Activated CD4-positive, alpha-beta T cell treated with anti-CD3 and anti-CD28 coated beads, Interleukin-2, amount 50 U/mL, for 24 hours (primary cell): Measurements from ENCODE around the gene LDHB.
"Not testable (repeated sequence)": the region's sequence is repeated elsewhere in the genome, so short reads cannot be mapped to it uniquely, and the experiment has no call there.

Experiments
- DNase-seq, 2 donors: peaks; one replicate each; pipeline ENCODE4 v3.0.0-alpha.2; 2020; ENCODE audit warnings: low read depth in 1 of 2, low spot score in 1 of 2

LDHB gene

DNA sequence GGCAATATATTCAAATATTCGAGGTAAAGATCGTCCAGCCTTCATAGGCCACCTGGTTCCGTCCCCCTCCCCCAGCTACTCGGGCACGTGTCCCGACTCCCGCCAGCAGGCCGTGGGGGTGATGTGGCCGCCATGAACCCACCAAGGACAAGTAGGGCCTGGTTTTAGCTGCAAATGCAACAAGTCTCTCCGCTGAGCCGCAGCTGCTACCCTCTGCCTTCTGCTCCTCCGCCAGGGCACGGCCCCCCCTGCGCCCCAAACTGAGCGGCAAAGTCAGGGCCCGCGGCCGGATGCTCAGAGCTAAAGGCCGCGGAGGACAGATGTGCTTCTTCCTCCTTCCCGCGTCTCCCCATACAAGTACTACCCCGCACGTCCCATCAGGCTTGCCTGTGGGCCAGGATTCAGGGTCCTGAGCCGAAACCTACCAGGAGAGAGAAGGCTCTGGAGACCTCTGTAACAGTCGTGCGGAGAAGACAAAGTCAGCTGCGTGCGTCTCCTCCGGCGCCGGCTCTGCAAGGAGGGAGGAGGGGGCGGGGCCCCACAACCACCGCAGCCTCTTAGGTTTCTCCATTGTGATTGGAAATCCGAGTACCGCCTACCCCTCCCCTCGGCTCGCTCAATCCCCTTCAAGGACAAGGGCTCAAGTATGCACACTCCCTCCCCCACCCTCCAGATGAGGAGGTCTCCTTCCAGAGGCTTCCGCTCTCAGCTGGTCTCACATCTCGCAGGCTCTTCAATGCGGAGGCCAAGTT lies at the start of gene LDHB:
LDHB (minus strand) TSS at position 517 of the 752 bp plus-strand sequence. CDS start 3,171 bp downstream, outside the sequence.
- peak; percentile 82 to 94 for DNase-seq

DNA sequence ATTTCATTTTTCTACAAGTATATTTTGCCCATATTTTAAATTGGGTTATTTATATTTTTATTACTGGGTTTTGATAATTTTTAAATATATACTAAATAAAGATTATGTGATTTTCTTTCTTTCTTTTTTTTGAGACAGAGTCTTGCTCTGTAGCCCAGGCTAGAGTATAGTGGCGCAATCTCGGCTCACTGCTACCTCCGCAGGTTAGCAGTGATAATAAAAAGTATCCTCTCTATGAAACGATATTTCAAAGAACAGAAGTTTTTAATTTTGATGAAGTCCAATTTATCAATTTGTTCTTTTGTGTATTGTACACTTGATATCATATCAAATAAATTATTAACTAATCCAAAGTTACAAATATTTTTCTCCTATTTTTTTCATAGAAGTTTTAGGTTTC lies 47.2 kb upstream of the LDHB start:
- no peak for DNase-seq

DNA sequence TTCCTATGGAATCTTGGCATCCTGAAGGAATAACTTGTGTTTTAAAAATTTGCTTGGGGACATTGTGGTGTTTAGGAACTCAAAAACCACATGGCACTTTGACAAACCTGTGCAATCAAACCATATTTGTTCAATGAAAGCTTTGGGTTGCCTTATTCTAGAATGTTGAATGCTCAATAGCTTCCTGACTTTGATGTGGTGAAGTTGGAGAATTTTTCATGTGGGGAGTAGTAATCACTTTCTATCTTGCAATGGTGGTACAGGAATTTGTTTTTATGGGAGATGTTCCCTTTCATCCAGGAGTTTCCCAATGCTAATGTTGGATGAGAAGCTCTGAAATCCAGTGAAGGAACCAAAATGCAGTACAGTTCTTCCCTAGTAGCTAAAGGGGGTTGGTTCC lies 42.2 kb upstream of the LDHB start:
- no peak for DNase-seq

DNA sequence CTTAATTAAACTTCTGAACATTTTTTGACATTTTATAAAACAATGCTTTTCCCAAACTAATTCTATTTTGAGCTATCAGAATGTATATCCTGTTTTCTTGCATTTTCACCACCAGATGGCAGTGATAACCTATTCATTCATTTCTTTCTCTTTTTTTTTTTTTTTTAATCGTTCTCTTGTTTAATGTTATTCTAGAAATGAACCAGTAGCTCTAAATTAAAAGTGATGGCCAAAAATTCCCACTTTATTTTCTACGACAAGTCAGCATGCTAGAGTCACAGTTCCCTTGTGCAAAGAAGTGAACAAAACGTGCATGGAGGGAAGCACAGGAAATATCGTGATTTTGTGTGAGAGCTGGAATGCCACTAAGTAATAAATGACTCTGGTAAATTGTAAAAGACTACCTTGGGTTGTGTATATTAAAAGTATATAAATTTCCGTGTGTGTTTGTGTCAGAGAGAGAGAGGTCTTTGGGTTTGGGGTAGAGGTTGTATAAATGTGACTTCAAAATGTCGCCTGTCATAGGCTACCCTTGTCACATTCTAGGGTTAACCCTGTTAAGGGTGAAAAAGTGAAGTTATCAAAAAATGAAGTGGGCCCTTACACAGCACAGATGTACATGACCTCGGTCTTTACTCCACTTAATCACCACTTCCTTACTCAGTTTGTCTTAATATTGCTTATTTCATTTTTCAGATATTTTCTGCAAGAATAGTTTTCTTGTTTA lies 40.4 kb upstream of the LDHB start:
- DNase-seq: no peak

DNA sequence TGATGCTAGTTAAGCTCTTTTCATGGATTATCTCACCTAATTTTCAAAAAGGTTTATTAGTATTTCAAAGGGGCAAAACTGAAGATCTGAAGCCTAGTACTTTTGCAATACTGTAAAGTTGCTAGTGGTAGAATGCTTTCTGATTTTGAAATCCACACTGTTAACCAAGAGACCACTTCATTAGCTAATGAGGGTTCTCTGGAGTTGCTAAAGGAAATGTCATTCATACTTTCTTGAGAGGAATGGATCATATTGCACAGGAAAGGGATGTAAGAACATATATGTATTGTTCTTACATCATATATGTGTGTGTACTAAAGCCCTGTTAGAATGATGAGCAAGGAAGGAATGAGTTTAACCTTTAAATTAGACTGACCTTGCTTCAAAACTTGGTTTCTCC lies 39.0 kb upstream of the LDHB start:
- DNase-seq: no peak

DNA sequence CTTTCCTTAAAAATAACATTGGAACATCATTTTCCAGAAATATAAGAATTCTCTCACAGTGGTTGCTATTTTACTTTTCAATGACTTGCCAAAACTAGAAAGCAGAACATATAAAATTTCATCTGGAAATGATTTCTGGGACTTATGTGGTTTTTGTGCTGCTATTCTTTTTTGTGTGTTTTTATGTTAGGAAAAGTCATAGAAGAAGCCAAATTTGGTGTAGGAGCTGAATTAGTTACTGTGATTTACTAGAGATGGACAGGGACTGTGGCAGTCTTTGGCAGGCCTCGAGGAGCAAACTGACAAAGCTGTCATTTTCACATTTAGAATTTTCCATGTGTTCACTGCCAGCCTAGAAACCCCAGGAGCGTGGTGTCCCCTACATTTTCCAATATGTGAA lies 38.3 kb upstream of the LDHB start:
- DNase-seq: no peak

DNA sequence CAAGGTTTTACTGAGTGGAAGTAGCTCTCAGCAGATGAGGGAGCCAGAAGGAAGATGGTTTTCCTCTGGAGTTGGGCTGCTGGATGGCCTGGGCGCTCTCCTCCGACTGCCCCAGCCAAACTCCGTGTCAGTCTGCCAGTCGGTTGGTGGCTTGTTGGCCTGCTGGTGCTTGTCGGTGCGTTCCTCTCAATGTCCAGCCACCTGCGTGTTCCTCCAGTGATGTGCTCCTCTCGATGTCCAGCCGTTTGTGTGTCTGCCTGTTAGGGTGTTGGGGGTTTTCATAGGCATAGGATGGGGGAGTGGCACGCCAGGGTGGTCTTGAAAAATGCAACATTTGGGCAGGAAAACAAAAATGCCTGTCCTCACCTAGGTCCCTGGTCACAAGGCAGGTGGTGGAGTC lies 37.0 kb upstream of the LDHB start:
- DNase-seq: no peak

DNA sequence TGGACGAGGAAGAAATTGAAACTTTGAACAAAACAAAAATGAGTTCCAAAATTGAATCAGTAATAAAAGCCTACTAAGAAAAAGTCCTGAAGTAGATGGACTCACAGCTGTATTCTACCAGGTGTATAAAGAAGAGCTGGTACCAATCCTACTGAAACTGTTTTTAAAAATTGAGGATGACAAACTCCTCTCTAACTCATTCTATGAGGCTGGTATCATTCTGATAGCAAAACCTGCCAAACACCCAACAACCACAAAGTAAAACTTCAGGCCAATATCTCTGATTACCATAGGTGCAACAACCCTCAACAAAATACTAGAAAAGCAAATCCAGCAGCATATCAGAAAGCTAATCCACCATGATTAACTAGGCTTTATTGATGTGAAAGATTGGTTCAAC lies 33.9 kb upstream of the LDHB start:
- DNase-seq: no peak

DNA sequence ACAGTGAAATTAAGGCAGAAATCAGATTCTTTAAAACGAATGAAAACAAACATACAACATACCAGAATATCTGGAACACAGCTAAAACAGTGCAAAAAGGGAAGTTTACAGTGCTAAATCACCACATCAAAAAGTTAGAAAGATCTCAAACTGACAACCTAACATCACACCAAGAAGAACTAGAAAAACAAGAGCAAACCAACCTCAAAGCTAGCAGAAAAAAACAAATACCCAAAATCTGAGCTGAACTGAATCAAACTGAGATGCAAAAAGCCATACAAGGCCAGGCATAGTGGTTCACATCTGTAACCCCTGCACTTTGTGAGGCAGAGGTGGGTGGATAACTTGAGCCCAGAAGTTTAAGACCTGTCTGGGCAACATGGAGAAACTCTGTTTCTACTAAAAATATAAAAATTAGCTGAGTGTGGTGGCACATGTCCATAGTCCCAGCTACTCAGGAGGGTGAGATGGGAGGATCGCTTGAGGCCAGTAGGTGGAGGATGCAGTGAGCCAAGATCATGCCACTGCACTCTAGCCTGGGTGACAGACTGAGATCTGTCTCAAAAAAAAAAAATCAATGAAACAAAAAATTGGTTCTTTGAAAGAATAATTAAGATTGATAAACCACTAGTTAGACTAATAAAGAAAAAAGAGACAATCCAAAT lies 33.2 kb upstream of the LDHB start:
- no peak for DNase-seq

DNA sequence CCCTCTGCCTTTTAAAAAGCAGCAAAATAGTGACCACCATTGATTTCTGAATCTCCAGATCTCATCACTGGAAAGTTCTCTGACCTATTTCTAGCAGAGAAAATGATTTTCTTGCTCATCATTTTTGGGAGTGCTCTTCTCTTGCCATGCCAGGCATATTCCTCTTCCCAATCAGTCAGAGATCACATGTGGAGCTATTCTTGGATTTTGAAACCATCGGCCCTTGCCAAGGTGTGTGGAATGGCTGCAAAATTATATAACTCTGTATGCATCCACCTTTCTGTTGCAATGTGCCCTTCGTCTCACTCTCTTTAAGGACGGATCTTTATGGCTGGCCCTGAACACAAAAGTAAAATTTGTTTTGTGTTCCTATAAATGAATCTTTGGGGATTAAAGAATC lies 25.5 kb upstream of the LDHB start:
- DNase-seq: no peak

DNA sequence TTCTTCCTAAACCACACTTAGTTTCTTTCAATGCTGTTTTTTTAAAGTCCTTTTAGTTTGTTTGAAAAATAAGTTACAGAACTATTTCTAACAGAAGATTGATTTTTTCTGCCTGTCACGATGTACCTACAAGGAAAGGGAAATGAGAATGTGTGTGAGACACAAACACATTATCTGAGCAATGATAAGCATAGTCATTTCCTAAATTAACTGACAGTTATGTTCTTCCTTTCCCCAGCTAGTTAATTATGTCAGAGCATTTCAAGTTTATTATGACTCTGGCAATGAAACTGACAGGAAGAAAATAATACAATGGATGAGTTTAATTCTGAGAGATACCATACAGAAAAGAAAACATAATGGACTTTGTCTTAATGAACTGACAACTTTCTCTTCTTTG lies 21.3 kb upstream of the LDHB start:
- no peak for DNase-seq

DNA sequence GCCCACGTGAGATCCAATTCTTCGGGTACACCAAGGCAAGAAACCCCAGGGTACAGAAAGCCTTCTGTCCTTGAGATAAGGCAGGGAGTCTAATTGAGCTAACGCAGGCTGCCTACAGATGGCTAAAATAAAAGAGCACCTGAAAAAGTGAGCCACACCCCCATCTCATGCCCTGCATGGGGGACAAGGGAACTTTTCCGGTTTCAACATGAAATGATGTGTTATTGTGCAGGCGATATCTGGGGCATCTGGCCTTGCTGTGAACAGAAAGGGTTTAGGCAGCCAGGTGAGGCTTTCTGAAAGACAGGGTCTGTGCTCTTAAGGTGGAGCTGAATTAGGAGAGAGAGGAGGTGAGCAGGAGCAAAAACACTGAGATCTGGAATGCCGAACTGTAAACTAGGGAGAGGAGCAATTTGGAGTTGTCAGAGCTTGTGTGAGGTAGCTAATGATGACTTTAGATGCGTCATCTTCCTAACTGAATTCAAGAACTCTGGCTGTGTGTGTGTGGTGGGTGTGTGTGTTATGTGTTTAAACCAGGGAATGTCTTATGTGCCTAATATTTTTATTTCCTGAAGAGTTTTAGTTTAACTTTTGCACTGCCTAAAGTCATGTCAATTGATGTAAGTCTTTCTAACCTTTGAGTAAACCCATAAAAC lies 20.1 kb upstream of the LDHB start:
- DNase-seq: peak in 1 of 2 donors; percentile 12

DNA sequence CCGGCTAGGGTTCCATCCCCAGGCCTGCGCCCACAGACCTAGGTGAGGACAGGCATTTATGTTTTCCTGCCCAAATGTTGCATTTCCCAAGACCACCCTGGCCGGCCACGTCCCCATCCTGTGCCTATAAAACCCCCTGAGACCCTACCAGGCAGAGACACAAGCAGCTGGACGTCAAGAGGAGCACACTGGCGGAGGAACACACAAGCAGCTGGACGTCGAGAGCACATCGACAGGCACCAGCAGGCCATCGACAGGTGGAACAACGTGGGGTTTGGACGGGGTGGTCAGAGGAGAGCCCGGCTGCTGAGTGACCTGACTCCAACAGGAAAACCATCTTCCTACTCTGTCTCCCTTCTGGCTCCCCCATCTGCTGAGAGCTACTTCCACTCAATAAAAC lies 19.6 kb upstream of the LDHB start:
- no peak for DNase-seq

DNA sequence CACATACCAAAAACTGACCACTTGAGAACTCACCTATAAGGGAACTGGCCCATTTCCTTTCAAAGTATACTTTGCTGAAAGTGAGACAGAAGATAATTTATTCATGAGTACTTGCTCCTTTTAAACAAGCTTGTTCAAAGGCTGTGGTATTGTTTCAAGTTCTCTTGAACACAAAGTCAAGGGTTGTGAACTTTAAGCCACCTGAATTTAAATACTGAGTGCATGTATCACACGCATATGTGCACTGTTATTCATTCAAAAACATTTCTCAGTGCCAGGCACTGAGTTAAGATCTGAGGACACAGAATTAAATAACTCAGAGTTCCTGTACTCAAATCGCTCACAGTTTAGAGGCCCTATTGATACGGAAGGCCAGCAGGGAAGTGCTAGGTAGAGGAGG lies 19.1 kb upstream of the LDHB start:
- DNase-seq: no peak

DNA sequence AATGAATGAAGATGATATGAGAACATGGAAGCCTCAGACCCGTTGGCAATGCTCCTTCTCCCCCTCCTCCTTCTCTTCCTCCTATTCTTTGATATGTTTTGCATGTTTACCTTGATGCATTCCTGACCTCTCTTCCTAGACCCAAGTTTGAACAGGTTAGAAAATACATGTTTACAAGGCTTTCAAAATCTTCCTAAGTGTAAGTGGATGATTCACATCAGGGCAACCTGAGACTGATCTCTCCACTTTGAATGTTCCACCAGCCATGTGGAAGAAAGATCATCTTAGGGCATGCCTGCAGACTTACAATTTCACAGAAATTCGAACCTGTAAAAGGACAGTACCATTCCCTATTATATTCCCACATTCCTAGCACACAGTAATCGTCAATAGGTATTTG lies 18.0 kb upstream of the LDHB start:
- DNase-seq: no peak

DNA sequence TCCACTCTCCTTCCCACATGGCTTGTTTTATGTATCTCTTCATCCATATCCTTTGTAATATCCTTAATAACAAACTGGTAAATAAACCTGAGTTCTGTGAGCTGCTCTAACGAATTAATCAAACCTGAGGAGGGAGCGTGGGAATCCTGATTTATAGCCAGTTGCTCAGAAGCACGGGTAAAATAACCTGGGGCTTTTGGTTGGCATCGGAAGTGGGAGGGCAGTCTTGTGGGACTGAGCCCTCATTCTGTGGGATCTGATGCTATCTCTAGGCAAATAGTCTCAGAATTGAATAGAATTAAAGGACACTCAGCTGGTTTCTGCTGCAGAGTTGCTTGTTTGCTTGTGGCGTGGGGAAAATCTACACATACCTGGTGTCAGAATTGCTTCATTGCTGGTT lies 17.5 kb upstream of the LDHB start:
- no peak for DNase-seq

DNA sequence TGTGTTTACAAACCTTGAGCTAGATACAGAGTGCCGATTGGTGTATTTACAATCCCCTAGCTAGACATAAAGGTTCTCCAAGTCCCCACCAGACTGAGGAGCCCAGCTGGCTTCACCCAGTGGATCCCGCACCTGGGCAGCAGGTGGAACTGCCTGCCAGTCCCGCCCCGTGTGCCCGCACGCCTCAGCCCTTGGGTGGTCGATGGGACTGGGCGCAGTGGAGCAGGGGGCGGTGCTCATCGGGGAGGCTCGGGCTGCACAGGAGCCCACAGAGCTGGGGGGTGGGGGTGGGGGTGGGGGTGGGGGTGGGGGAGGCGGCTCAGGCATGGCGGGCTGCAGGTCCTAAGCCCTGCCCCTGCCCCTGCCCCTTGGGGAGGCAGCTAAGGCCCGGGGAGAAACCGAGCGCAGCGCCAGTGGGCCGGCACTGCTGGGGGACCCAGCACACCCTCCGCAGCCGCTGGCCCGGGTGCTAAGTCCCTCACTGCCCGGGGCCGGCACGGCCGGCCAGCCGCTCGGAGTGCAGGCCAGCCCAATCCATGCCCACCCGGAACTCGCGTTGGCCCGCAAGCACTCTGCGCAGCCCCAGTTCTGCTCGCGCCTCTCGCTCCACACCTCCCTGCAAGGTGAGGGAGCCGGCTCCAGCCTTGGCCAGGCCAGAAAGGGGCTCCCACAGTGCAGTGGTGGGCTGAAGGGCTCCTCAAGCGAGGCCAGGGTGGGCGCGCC lies 16.3 kb upstream of the LDHB start:
- not testable (repeated sequence) for DNase-seq

DNA sequence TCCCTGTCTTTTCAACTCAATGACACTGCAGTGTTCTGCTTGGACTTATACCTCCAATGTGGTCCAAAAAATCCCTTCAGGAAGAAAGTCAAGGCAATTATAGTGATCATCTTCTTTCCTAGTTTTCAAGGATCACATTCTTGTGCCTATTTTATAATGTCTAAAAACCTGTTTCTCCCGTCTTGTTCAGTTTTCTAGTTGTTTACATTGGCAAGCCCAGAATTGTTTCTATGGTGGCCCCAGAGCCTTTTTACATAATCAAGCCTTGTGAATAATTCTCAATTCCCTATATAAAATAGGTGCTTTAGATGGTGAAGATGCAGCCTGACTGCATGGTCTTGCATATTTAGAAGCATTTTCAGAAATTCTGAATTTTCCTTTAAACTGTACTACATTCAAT lies 14.5 kb upstream of the LDHB start:
- DNase-seq: no peak

DNA sequence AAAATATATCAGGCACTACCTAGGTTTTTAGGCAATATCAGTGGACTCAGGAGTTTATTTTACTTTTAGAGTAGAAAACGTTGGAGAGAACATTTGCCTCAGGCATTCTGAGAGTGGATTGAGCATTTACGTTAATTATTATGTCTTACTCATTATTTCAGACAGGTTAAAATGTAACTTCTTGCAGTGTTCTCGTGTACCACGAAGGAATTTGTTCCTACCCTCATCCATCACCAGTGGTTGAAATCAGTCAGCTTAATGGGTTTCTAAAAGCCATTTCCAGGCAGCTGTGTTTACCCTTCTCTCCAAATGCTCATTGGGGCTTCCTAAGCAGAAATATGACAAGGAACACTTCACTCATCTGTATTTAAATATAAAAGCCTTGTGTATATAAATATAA lies 9.1 kb upstream of the LDHB start:
- no peak for DNase-seq

DNA sequence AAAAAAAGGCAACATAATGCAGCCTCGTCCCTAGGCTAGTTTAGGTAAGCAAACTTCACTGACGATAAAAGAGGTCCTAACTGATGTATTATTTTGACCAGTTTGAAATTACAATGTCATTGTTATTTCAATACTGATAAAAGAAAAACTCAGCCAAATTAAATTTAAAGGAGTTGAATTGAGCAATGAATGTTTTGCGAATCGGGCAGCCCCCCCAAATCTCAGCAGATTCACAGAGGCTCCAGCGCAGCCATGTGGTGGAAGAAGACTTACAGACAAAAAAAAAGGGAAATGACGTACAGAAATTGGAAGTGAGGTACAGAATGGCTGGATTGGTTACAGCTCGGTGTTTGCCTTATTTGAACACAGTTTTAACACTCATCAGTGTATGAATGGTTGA lies 8.2 kb upstream of the LDHB start:
- no peak for DNase-seq

DNA sequence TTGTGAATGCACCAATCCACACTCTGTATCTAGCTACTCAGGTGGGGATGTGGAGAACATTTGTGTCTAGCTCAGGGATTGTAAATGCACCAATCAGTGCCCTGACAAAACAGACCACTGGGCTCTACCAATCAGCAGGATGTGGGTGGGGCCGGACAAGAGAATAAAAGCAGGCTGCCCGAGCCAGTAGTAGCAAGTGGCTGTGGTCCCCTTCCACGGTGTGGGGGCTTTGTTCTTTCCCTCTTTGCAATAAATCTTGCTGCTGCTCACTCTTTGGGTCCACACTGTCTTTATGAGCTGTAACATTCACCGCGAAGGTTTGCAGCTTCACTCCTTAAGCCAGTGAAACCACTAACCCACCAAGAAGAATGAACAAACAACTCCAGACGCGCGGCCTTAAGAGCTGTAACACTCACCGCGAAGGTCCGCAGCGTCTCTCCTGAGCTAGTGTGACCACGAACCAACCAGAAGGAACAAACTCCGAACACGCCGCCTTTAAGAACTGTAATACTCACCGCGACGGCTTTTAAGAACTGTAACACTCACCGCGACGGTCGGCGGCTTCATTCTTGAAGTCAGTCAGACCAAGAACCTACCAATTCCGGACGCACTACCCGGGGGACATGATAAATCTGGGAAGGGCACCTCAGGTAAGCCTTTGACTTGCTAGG lies 4.6 kb upstream of the LDHB start:
- no peak for DNase-seq
